ENCODE data around the gene FGGY.

Gene FGGY

DNA sequence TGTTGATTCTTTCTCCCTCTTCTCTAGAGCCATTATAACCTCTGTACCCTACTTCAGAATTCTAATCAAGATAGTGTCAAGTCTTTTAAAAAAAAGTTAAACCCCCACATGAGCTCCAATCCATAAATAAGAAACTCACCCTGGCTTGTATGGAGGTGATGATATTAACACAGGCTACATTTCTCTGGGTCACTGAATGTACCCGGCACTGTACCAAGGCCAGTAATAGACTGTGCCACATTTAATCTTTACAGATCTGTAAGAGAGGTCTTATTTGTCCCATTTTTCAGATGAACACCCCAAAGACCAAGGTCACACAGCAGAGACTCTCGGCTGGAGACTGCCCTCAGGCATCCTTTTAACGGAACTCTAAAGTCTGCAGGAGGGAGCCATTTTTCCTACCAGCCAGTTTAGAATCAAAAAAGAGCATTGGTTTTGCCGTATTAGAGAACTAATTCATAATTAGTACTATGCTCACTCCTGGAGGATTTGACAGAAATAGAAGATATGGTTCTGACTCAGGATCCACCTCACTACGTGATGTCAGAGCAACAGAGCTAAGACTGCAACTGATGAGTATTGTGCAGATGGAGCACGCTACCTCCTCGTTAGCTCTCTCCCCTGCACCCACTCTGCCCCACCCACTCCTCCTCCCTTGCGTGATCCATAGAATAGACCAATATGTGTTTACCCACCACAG, 300.7 kb downstream of the FGGY start:
- Histone ChIP-seq H3K9me3 (ENCODE audit: severe bottlenecking) (no peaks in the 10 kb centered on the region), H3K36me3 (no peaks in the 10 kb centered on the region), H3K4me3 (ENCODE audit: low read depth, low read length) (no peak overlapping the region), H3K27ac (no peak overlapping the region), H3K27me3 (ENCODE audit: insufficient read depth, low read depth, severe bottlenecking) (no peaks in the 10 kb centered on the region)
- TF ChIP-seq, protein P1, sequence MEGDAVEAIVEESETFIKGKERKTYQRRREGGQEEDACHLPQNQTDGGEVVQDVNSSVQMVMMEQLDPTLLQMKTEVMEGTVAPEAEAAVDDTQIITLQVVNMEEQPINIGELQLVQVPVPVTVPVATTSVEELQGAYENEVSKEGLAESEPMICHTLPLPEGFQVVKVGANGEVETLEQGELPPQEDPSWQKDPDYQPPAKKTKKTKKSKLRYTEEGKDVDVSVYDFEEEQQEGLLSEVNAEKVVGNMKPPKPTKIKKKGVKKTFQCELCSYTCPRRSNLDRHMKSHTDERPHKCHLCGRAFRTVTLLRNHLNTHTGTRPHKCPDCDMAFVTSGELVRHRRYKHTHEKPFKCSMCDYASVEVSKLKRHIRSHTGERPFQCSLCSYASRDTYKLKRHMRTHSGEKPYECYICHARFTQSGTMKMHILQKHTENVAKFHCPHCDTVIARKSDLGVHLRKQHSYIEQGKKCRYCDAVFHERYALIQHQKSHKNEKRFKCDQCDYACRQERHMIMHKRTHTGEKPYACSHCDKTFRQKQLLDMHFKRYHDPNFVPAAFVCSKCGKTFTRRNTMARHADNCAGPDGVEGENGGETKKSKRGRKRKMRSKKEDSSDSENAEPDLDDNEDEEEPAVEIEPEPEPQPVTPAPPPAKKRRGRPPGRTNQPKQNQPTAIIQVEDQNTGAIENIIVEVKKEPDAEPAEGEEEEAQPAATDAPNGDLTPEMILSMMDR (IDR thresholded peaks at IDR 0.05; ENCODE audit: low read depth, low read length), result no peak
- DNase-seq, result no peak

DNA sequence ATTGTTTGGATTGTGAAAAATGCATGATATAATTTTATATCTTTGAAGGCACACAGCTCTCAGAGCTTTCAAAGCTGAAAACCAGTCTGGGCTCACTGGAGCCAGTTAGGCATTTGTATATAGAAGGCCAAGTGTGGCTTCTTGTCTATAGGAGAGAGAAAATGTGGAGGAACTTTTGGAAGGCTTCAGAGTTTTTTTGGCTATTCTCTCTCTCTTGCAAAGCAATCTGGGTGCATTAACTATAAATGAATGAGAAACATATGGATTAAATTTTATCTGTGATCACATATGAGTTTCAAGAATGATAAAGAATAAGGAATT, 301.2 kb downstream of the FGGY start:
- Histone ChIP-seq H3K4me3 (ENCODE audit: low read depth, low read length) (no peak overlapping the region), H3K36me3 (no peaks in the 10 kb centered on the region), H3K27ac (no peak overlapping the region), H3K27me3 (ENCODE audit: insufficient read depth, low read depth, severe bottlenecking) (no peaks in the 10 kb centered on the region), H3K9me3 (ENCODE audit: severe bottlenecking) (no peaks in the 10 kb centered on the region)
- no peak for DNase-seq
- TF ChIP-seq, protein P1 (IDR thresholded peaks at IDR 0.05; ENCODE audit: low read depth, low read length), result no peak

GRCh38 chr1:59601041-59601441, 304.1 kb downstream of the FGGY start:
- TF ChIP-seq, protein P1 (IDR thresholded peaks at IDR 0.05; ENCODE audit: low read depth, low read length), result no peak
- H3K4me3 ChIP-seq (ENCODE audit: low read depth, low read length), result no peak overlapping the region
- H3K27ac ChIP-seq, result no peak overlapping the region
- no peaks in the 10 kb centered on the region for H3K9me3 ChIP-seq (ENCODE audit: severe bottlenecking)
- no peaks in the 10 kb centered on the region for H3K36me3 ChIP-seq
- H3K27me3 ChIP-seq (ENCODE audit: insufficient read depth, low read depth, severe bottlenecking), result no peaks in the 10 kb centered on the region
- no peak for DNase-seq

DNA sequence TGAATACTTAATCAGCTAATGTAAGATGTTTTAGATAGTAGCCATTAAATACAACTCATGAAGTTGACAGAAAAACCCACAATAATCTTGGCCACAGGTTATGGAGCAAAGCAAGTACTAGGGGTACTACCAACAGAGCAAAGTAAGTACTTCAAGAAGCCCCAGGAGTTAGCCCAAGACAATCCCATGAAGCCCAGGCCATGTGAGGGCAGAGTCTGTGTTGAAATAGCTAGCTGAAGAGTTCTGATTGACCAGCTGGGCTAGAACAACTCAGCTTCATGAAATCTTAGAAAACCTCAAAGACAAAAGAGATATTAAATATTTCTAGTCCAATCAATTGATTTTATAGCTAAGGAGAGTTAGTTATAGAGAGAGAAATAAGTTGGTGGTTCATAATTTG, 304.9 kb downstream of the FGGY start:
- DNase-seq, result no peak
- H3K36me3 ChIP-seq, result no peaks in the 10 kb centered on the region
- H3K27ac ChIP-seq, result no peak overlapping the region
- no peaks in the 10 kb centered on the region for H3K27me3 ChIP-seq (ENCODE audit: insufficient read depth, low read depth, severe bottlenecking)
- no peak overlapping the region for H3K4me3 ChIP-seq (ENCODE audit: low read depth, low read length)
- TF ChIP-seq, protein P1 (IDR thresholded peaks at IDR 0.05; ENCODE audit: low read depth, low read length), result no peak
- H3K9me3 ChIP-seq (ENCODE audit: severe bottlenecking), result no peaks in the 10 kb centered on the region

DNA sequence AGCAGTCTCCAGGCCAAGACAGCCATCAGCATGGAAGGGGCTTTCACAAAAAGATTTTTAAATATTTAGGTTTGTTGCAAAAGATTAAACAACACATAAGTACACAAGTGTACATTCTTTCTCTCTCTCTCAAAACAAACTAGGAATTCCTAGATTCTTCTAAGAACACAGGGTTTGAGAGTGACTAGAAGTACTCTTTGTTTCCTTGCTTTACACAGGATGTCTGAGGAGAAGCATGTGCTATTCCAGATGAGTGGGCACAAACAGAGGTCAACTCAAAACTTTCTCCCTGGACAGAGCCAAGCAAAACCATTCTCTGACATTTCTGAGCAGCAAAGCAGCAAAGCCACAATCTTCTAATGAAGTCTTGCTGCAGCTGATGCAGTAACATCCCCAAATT, 307.3 kb downstream of the FGGY start:
- no peak for DNase-seq
- TF ChIP-seq, protein P1 (IDR thresholded peaks at IDR 0.05; ENCODE audit: low read depth, low read length), result no peak
- H3K27ac ChIP-seq, result no peak overlapping the region

DNA sequence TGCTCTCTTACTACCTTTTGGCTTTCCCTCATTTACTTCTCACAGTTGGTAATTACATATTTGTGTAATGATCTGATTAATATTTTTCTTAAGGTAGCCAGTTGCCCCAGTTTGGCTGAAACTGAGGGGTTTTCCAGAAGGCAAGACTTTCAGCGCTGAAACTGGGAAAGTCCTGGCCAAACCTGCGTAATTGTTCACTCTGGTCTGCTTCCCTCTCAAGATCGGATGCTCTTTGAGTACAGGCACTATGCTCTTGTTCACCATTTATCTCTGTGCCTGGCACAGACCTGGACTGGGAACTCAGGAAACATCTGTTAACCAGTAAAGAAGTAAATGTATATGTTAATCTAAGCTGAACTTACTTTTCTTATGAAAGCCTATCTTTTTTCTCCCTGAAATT, 308.3 kb downstream of the FGGY start:
- H3K4me3 ChIP-seq (ENCODE audit: low read depth, low read length), result no peak overlapping the region
- no peaks in the 10 kb centered on the region for H3K27me3 ChIP-seq (ENCODE audit: insufficient read depth, low read depth, severe bottlenecking)
- H3K27ac ChIP-seq, result no peak overlapping the region
- TF ChIP-seq, protein P1 (IDR thresholded peaks at IDR 0.05; ENCODE audit: low read depth, low read length), result no peak
- DNase-seq, result no peak
- peaks cover 8% of the 10 kb centered on the region for H3K36me3 ChIP-seq
- H3K9me3 ChIP-seq (ENCODE audit: severe bottlenecking), result peaks cover 2% of the 10 kb centered on the region

More for the DNA sequence above, 307.3 kb downstream of the FGGY start:
- peaks cover 2% of the 10 kb centered on the region for H3K36me3 ChIP-seq
- H3K9me3 ChIP-seq (ENCODE audit: severe bottlenecking), result no peaks in the 10 kb centered on the region
- no peaks in the 10 kb centered on the region for H3K27me3 ChIP-seq (ENCODE audit: insufficient read depth, low read depth, severe bottlenecking)
- H3K4me3 ChIP-seq (ENCODE audit: low read depth, low read length), result no peak overlapping the region
